SK-N-SH treated with all-trans-retinoic acid at 6 μM for 48 hours (cell line): Measurements from ENCODE around the gene MPC1.

Experiments used
- ATAC-seq: fragments of 200-7000 bp; cut with Tn5 transposase; 3 replicates; pipeline ENCODE4 v1.9.1; 2020; ENCODE audit warnings: mild to moderate bottlenecking, moderate library complexity
- ARNTL ChIP-seq: fragments of 450-650 bp; formaldehyde crosslinking; IDR thresholded peaks from 2 replicates; pipeline ENCODE4 v1.5.0; 2020; ENCODE audit warnings: low read depth, mild to moderate bottlenecking, moderate library complexity, borderline replicate concordance
- BACH2 ChIP-seq: fragments of 250-450 bp; sonication (Bioruptor Pico); IDR thresholded peaks from 2 replicates; pipeline ENCODE4 v1.9.0; 2021; ENCODE audit warnings: mild to moderate bottlenecking, borderline replicate concordance
- ESRRG ChIP-seq: fragments of 250-450 bp; sonication (Bioruptor Pico); IDR thresholded peaks from 2 replicates; pipeline ENCODE4 v1.6.1; 2021; ENCODE audit warnings: mild to moderate bottlenecking
- GLIS3 ChIP-seq: fragments of 250-450 bp; sonication (Bioruptor Pico); IDR thresholded peaks from 2 replicates; pipeline ENCODE4 v1.5.0; 2020; ENCODE audit warnings: mild to moderate bottlenecking, moderate library complexity
- ISL1 ChIP-seq: fragments of 250-450 bp; sonication (Bioruptor Pico); IDR thresholded peaks from 2 replicates; pipeline ENCODE4 v2.1.2; 2022; ENCODE audit warnings: mild to moderate bottlenecking, moderate library complexity
- OSR1 ChIP-seq: fragments of 250-450 bp; sonication (Bioruptor Pico); IDR thresholded peaks from 2 replicates; pipeline ENCODE4 v1.8.0; 2022; ENCODE audit warnings: moderate library complexity, mild to moderate bottlenecking, inconsistent platforms
- PPARA ChIP-seq: fragments of 250-450 bp; sonication (Bioruptor Pico); IDR thresholded peaks from 2 replicates; pipeline ENCODE4 v1.5.0; 2020; ENCODE audit warnings: mild to moderate bottlenecking, borderline replicate concordance
- RARB ChIP-seq: fragments of 250-450 bp; sonication (Bioruptor Pico); IDR thresholded peaks from 2 replicates; pipeline ENCODE4 v1.8.0; 2021; ENCODE audit warnings: mild to moderate bottlenecking, moderate library complexity
- TCF4 ChIP-seq: fragments of 250-450 bp; sonication (Bioruptor Pico); IDR thresholded peaks from 2 replicates; pipeline ENCODE4 v1.8.0; 2021; ENCODE audit warnings: mild to moderate bottlenecking, moderate library complexity, borderline replicate concordance
- TOX ChIP-seq: fragments of 250-450 bp; sonication (Bioruptor Pico); IDR thresholded peaks from 2 replicates; pipeline ENCODE4 v1.8.0; 2021; ENCODE audit warnings: mild to moderate bottlenecking, moderate library complexity, borderline replicate concordance
- ZC3H10 ChIP-seq: fragments of 250-450 bp; sonication (Bioruptor Pico); IDR thresholded peaks from 2 replicates; pipeline ENCODE4 v1.5.1; 2021; ENCODE audit warnings: mild to moderate bottlenecking, moderate library complexity
- ZFP30 ChIP-seq: fragments of 450-650 bp; formaldehyde crosslinking; IDR thresholded peaks from 2 replicates; pipeline ENCODE4 v1.5.0; 2022; ENCODE audit warnings: mild to moderate bottlenecking, moderate library complexity
- ZNF565 ChIP-seq: fragments of 450-650 bp; formaldehyde crosslinking; conservative IDR thresholded peaks from 2 replicates; pipeline ENCODE4 v1.5.0; 2020; ENCODE audit warnings: low read depth, mild to moderate bottlenecking, moderate library complexity
- ZNF70 ChIP-seq: fragments of 450-650 bp; formaldehyde crosslinking; IDR thresholded peaks from 2 replicates; pipeline ENCODE4 v1.5.0; 2020; ENCODE audit warnings: mild to moderate bottlenecking, moderate library complexity
- ZNF8 ChIP-seq: fragments of 450-650 bp; formaldehyde crosslinking; IDR thresholded peaks from 2 replicates; pipeline ENCODE4 v1.5.0; 2020; ENCODE audit warnings: mild to moderate bottlenecking, moderate library complexity
- TF ChIP-seq, protein P1 (sequence below): fragments of 250-450 bp; sonication (Bioruptor Pico); IDR thresholded peaks from 2 replicates; pipeline ENCODE4 v1.5.0; 2020; ENCODE audit warnings: mild to moderate bottlenecking, moderate library complexity
- TF ChIP-seq, protein P2 (sequence below): fragments of 250-450 bp; sonication (Bioruptor Pico); IDR thresholded peaks from 2 replicates; pipeline ENCODE4 v1.5.1; 2020; ENCODE audit warnings: low read depth, mild to moderate bottlenecking, moderate library complexity
- TF ChIP-seq, protein P3 (sequence below): fragments of 250-450 bp; sonication (Bioruptor Pico); IDR thresholded peaks from 2 replicates; pipeline ENCODE4 v1.8.0; 2021; ENCODE audit warnings: low read depth, mild to moderate bottlenecking, moderate library complexity, borderline replicate concordance

Gene MPC1

DNA sequence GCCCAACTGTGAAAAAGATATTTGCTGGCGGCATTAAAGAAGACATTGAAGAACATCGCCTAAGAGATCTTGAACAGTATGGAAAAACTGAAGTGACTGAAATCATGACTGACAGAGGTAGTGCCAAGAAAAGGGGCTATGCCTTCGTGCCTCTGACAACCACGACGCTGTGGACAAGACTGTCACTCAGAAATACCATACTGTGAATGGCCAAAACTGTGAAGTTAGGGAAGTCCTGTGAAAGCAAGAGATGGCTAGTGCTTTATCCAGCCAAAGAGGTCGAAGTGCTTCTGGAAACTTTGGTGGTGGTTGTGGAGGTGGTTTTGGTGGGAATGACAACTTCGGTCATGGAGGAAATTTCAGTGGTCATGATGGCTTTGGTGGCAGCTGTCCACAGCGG, 47.9 kb downstream of the MPC1 start:
- no peak for TF ChIP-seq ISL1 (CRISPR knock-in tag)
- TF ChIP-seq ARNTL (CRISPR knock-in tag) = no peak
- TF ChIP-seq, protein P1, sequence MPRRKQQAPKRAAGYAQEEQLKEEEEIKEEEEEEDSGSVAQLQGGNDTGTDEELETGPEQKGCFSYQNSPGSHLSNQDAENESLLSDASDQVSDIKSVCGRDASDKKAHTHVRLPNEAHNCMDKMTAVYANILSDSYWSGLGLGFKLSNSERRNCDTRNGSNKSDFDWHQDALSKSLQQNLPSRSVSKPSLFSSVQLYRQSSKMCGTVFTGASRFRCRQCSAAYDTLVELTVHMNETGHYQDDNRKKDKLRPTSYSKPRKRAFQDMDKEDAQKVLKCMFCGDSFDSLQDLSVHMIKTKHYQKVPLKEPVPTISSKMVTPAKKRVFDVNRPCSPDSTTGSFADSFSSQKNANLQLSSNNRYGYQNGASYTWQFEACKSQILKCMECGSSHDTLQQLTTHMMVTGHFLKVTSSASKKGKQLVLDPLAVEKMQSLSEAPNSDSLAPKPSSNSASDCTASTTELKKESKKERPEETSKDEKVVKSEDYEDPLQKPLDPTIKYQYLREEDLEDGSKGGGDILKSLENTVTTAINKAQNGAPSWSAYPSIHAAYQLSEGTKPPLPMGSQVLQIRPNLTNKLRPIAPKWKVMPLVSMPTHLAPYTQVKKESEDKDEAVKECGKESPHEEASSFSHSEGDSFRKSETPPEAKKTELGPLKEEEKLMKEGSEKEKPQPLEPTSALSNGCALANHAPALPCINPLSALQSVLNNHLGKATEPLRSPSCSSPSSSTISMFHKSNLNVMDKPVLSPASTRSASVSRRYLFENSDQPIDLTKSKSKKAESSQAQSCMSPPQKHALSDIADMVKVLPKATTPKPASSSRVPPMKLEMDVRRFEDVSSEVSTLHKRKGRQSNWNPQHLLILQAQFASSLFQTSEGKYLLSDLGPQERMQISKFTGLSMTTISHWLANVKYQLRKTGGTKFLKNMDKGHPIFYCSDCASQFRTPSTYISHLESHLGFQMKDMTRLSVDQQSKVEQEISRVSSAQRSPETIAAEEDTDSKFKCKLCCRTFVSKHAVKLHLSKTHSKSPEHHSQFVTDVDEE = no peak
- TF ChIP-seq, protein P2, sequence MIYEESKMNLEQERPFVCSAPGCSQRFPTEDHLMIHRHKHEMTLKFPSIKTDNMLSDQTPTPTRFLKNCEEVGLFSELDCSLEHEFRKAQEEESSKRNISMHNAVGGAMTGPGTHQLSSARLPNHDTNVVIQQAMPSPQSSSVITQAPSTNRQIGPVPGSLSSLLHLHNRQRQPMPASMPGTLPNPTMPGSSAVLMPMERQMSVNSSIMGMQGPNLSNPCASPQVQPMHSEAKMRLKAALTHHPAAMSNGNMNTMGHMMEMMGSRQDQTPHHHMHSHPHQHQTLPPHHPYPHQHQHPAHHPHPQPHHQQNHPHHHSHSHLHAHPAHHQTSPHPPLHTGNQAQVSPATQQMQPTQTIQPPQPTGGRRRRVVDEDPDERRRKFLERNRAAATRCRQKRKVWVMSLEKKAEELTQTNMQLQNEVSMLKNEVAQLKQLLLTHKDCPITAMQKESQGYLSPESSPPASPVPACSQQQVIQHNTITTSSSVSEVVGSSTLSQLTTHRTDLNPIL (CRISPR knock-in tag) = no peak
- TF ChIP-seq OSR1 = no peak

DNA sequence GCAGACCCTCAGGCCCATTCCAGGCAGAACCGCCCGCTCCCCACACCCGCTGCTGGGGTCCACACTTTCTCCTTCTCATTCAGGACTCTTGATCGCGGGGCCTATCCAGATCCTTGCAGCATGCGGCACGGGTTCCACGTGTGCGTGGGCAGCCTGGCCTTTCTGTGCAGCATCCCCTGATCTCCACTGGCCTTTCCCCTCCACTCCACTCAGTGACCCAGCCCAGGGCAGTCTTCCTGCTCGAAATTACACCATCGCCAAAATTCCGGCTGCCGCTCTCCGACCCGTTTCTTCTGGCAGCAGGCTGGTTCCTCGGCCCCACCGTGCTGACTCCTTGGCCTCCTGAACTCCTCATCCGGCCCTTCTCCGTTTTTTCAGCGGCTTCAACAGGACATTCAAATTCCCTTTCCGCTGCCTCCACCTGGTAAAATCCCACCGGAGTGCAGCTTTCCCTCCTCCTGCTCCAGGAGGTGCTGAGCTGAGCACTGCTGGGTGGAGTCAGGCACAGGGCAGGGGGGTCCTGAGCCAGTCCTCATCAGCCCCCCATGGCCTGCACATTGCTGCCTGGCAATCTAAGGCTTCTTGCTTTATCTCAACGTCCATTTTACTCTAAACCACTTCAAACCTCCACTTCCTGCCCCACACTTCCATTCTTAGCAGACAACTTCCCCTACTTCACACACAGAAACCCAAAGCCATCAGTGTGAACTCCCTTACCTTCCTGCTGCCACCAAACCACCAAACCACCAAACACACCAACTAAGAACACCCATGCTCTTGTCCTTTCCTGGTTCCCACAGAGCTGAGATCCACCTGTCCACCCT, 49.4 kb downstream of the MPC1 start:
- no peak for ATAC-seq
- TF ChIP-seq, protein P1 = no peak
- no peak for TF ChIP-seq ZNF565 (CRISPR knock-in tag)

More for the DNA sequence above, 47.9 kb downstream of the MPC1 start:
- no peak for ATAC-seq

DNA sequence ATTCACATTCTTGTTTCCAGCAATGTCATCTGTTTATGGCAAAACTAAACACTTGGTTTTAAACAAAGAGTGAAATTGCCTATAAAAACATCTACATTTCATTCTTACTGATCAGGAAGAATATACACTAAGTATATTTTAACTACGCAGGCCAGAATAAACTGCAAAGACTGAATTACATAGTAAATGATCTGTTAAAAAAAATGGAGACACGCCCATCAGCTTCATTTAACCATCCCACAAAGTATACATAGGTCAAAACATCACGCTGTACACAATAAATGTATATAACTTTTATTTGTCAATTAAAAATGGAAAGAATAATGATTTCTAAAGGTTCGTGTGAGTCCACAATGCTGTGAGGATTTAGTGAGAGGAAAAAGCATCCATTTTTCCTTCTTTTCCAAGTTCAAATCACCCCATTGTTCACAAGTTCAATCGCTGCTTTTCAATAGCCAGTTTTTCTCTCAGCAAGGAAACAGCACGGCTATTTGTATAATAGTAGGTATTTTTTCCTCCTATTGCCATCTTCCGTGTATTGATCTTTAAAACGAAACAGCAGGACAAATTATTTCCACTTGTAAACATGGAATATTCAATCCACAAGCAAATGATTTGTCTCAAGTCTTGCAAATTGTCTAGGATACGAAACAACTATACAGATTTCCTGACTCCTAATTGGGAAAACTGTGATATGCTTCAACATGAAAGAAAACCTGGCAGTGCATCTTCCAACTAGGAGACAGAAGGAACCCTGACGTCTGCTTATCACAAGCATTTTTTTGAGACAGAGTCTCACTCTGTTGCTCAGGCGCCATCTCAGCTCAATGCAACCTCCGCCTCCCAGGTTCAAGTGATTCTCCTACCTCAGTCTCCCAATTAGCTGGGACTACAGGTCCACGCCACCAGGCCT, 51.0 kb downstream of the MPC1 start:
- no peak for ATAC-seq
- TF ChIP-seq, protein P3, sequence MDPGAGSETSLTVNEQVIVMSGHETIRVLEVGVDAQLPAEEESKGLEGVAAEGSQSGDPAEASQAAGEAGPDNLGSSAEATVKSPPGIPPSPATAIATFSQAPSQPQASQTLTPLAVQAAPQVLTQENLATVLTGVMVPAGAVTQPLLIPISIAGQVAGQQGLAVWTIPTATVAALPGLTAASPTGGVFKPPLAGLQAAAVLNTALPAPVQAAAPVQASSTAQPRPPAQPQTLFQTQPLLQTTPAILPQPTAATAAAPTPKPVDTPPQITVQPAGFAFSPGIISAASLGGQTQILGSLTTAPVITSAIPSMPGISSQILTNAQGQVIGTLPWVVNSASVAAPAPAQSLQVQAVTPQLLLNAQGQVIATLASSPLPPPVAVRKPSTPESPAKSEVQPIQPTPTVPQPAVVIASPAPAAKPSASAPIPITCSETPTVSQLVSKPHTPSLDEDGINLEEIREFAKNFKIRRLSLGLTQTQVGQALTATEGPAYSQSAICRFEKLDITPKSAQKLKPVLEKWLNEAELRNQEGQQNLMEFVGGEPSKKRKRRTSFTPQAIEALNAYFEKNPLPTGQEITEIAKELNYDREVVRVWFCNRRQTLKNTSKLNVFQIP (CRISPR knock-in tag) = no peak

DNA sequence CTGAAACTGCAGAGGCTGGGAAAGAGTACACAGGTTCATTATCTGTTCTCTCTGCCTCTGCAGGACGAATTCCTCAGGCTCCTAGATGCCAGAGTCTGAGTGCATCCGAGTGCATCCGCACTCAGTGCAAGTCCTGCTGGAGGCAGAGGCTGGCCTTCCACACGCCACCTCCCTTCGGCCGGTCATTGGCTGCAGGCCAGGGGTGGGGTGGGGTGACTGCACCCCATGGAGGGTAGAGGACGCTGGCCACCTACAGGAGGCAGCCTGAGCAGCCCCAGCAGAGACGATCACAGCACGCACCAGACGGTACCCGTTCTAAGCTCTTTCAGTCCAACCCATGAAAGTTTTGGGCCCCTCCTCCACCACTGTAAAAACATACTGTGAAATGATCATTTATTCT, 52.1 kb downstream of the MPC1 start:
- ATAC-seq = peak; percentile 94
- TF ChIP-seq ZNF8 = no peak

DNA sequence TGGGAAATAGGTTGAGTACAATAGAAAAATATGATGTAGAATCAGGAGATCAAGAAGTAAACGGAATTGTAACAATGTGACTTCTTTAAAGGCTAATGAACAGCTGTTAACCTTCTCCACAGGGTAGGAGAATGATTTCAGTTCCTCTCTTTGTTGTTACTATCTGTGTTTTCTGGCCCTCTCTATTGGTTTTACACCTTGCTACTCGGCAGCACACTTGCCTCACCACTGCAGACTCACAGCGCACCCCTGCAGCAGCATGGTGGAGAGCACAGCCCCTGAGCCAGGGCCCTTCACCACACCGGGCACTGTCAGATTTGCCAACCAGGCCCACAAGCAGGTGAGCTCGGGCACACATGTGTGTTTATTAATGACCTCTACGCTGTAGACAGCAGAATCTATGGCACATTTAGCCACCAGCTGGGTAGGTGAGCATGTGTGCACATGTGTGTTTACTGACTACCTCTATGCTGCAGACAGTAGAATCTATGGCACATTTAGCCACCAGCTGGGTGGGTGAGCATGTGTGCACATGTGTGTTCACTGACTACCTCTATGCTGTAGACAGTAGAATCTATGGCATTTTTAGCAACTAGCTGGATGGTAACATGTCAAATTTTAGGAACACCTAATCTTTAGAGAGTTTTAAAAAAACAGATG, 57.2 kb downstream of the MPC1 start:
- ATAC-seq = no peak
- TF ChIP-seq ZFP30 (CRISPR knock-in tag) (no peak), BACH2 (no peak), GLIS3 (CRISPR knock-in tag) (no peak), ZNF565 (CRISPR knock-in tag) (no peak), ZC3H10 (CRISPR knock-in tag) (no peak), ISL1 (CRISPR knock-in tag) (no peak), TCF4 (no peak), TOX (CRISPR knock-in tag) (no peak), PPARA (CRISPR knock-in tag) (no peak), ESRRG (CRISPR knock-in tag) (no peak), RARB (CRISPR knock-in tag) (no peak), ZNF70 (CRISPR knock-in tag) (no peak)
- TF ChIP-seq, protein P2 (CRISPR knock-in tag) = no peak
- TF ChIP-seq, protein P3 (CRISPR knock-in tag) = no peak
